Neural cell (in vitro differentiated cells): ENCODE measurements around the gene PIM2. TPM values are rescaled to one million over a fixed set of nuclear protein-coding genes. Genes with fewer than 3 reads are reported as not detected.
"Not testable (repeated sequence)": the region's sequence is repeated elsewhere in the genome, so short reads cannot be mapped to it uniquely, and the experiment has no call there.

Experiments
- H2AFZ ChIP-seq: fragments of 200-600, 300-800 bp; sonication (generic), shearing (Covaris generic); 2 replicates; pipeline ENCODE4 v1.6.0; 2014; ENCODE audit warnings: low read depth, mild to moderate bottlenecking, antibody characterized with exemption, low read length, moderate library complexity
- H3F3A ChIP-seq: fragments of 200-600 bp; shearing (Covaris generic); 2 replicates; pipeline ENCODE4 v1.6.1; 2016; ENCODE audit warnings: mild to moderate bottlenecking, moderate library complexity, mixed read lengths, antibody characterized with exemption, low read length; ENCODE audit not compliant: insufficient read depth, poor library complexity, severe bottlenecking
- H3K27ac ChIP-seq: fragments of 200-600, 300-800 bp; sonication (generic), shearing (Covaris generic); 2 replicates; pipeline ENCODE4 v1.5.1; 2014; ENCODE audit warnings: mild to moderate bottlenecking, low read length, moderate library complexity
- H3K27me3 ChIP-seq: fragments of 300-800, 200-600 bp; sonication (generic), shearing (Covaris generic); 2 replicates; pipeline ENCODE4 v1.6.0; 2014; ENCODE audit warnings: mild to moderate bottlenecking, low read depth, low read length, moderate library complexity; ENCODE audit not compliant: insufficient read depth
- H3K36me3 ChIP-seq: fragments of 300-800, 200-600 bp; sonication (generic), shearing (Covaris generic); 2 replicates; pipeline ENCODE4 v1.5.1; 2014; ENCODE audit warnings: mild to moderate bottlenecking, antibody characterized with exemption, low read length, moderate library complexity; ENCODE audit not compliant: insufficient read depth
- H3K4me2 ChIP-seq: fragments of 300-800, 200-600 bp; sonication (generic), shearing (Covaris generic); 2 replicates; pipeline ENCODE4 v1.6.0; 2014; ENCODE audit warnings: mild to moderate bottlenecking, low read length
- H3K4me3 ChIP-seq: fragments of 300-800, 200-600 bp; sonication (generic), shearing (Covaris generic); 2 replicates; pipeline ENCODE4 v1.5.1; 2014; ENCODE audit warnings: mild to moderate bottlenecking, low read length, moderate library complexity
- H3K79me2 ChIP-seq: fragments of 200-600 bp; shearing (Covaris generic); replicated peaks from 2 replicates; pipeline ENCODE4 v1.6.0; 2014; ENCODE audit warnings: mild to moderate bottlenecking, low read length, moderate library complexity; ENCODE audit not compliant: insufficient read depth
- H3K9ac ChIP-seq: fragments of 300-800, 200-600 bp; sonication (generic), shearing (Covaris generic); 2 replicates; pipeline ENCODE4 v1.6.1; 2016; ENCODE audit warnings: mild to moderate bottlenecking, low read length, mixed read lengths
- H3K9me2 ChIP-seq: fragments of 200-600 bp; shearing (Covaris generic); 2 replicates; pipeline ENCODE4 v1.6.1; 2016; ENCODE audit warnings: mild to moderate bottlenecking, low read length, mixed read lengths; ENCODE audit not compliant: insufficient read depth
- H3K9me3 ChIP-seq: fragments of 200-600, 300-800 bp; sonication (generic), shearing (Covaris generic); 2 replicates; pipeline ENCODE4 v1.6.1; 2016; ENCODE audit warnings: mild to moderate bottlenecking, mixed run types, low read length, moderate library complexity, mixed read lengths
- H4K20me1 ChIP-seq: fragments of 200-600 bp; shearing (Covaris generic); 2 replicates; pipeline ENCODE4 v1.6.1; 2016; ENCODE audit warnings: mild to moderate bottlenecking, mixed run types; ENCODE audit not compliant: insufficient read depth
- CTCF ChIP-seq: fragments of 450-650 bp; IDR thresholded peaks from 2 replicates; pipeline ENCODE4 v1.5.1; 2014; ENCODE audit warnings: antibody characterized with exemption, mild to moderate bottlenecking, moderate library complexity; ENCODE audit not compliant: poor library complexity, severe bottlenecking
- EP300 ChIP-seq: fragments of 450-650 bp; conservative IDR thresholded peaks from 2 replicates; pipeline ENCODE4 v1.6.1; 2014; ENCODE audit warnings: antibody characterized with exemption, mild to moderate bottlenecking, moderate library complexity; ENCODE audit not compliant: poor library complexity, severe bottlenecking
- EZH2 ChIP-seq: fragments of 200-600, 300-800 bp; shearing (Covaris generic), sonication (generic); IDR thresholded peaks from 2 replicates; pipeline ENCODE4 v1.6.1; 2014; ENCODE audit warnings: antibody characterized with exemption, low read length, borderline replicate concordance, mild to moderate bottlenecking; ENCODE audit not compliant: insufficient read depth, poor library complexity, severe bottlenecking
- MXI1 ChIP-seq: fragments of 450-650 bp; conservative IDR thresholded peaks from 2 replicates; pipeline ENCODE4 v1.6.1; 2014; ENCODE audit warnings: antibody characterized with exemption, mild to moderate bottlenecking; ENCODE audit not compliant: poor library complexity, severe bottlenecking
- POLR2AphosphoS5 ChIP-seq: IDR thresholded peaks from 2 replicates; pipeline ENCODE4 v1.6.1; 2012
- RAD21 ChIP-seq: fragments of 450-650 bp; conservative IDR thresholded peaks from 2 replicates; pipeline ENCODE4 v1.6.1; 2014; ENCODE audit warnings: antibody characterized with exemption, mild to moderate bottlenecking, moderate library complexity
- REST ChIP-seq: IDR thresholded peaks from 2 replicates; pipeline ENCODE4 v1.6.1; 2012; ENCODE audit warnings: borderline replicate concordance
- SMC3 ChIP-seq: fragments of 450-650 bp; conservative IDR thresholded peaks from 2 replicates; pipeline ENCODE4 v1.6.1; 2014; ENCODE audit warnings: antibody characterized with exemption, mild to moderate bottlenecking, moderate library complexity; ENCODE audit not compliant: poor library complexity
- TAF1 ChIP-seq: IDR thresholded peaks from 2 replicates; pipeline ENCODE4 v1.6.1; 2012; ENCODE audit warnings: low read depth
- polyA plus RNA-seq: library from polyadenylated mRNA; depleted of rRNA; stranded (reverse); fragments of >200 nt; gene quantifications from 2 replicates; pipeline ENCODE4 v1.2.3, GENCODE V29; 2014

PIM2 gene
- polyA plus RNA-seq, 1 donor from 2014 or later = 8.9 TPM

GRCh38 chrX:48883729-48884128 is 35.1 kb downstream of the PIM2 start:
- Histone ChIP-seq H4K20me1 (no peaks in the 10 kb centered on the region), H3K4me2 (no peak overlapping the region), H3K9me2 (no peaks in the 10 kb centered on the region), H3K36me3 (no peaks in the 10 kb centered on the region), H3K4me3 (no peak overlapping the region), H2AFZ (no peak overlapping the region), H3K79me2 (no peaks in the 10 kb centered on the region), H3K27ac (no peak overlapping the region), H3K9ac (no peak overlapping the region), H3F3A (no peaks in the 10 kb centered on the region), H3K9me3 (no peaks in the 10 kb centered on the region), H3K27me3 (no peaks in the 10 kb centered on the region)
- TF ChIP-seq MXI1 = no peak
- no peak for TF ChIP-seq RAD21
- TF ChIP-seq EZH2 = no peak
- no peak for TF ChIP-seq EP300
- TF ChIP-seq CTCF = no peak
- no peak for TF ChIP-seq SMC3
- no peak for TF ChIP-seq TAF1
- no peak for TF ChIP-seq POLR2AphosphoS5
- no peak for TF ChIP-seq REST

GRCh38 chrX:48876944-48877343 is 41.9 kb downstream of the PIM2 start:
- not testable (repeated sequence) for H3K27ac ChIP-seq, H3K27me3 ChIP-seq, H3K36me3 ChIP-seq, H3K79me2 ChIP-seq, H2AFZ ChIP-seq, H3K4me2 ChIP-seq, H3K9me2 ChIP-seq, H3K9ac ChIP-seq, H3F3A ChIP-seq, H3K4me3 ChIP-seq, H3K9me3 ChIP-seq, H4K20me1 ChIP-seq

GRCh38 chrX:48872017-48872416 is 46.8 kb downstream of the PIM2 start:
- H2AFZ ChIP-seq, H3K9me3 ChIP-seq, H3K27ac ChIP-seq, H3F3A ChIP-seq, H3K9me2 ChIP-seq, H3K4me3 ChIP-seq, H4K20me1 ChIP-seq, H3K79me2 ChIP-seq, H3K9ac ChIP-seq, H3K36me3 ChIP-seq, H3K27me3 ChIP-seq, H3K4me2 ChIP-seq: not testable (repeated sequence)
